Measurements from ENCODE around the gene GHR. TPM values are rescaled to one million over a fixed set of nuclear protein-coding genes. Genes with fewer than 3 reads are reported as not detected.

GHR gene
- total RNA-seq, 1 donor from 2014 or later: 10.4 TPM

GRCh38 chr5:42626462-42626861, 203.2 kb downstream of the GHR start:
- DNase-seq (ENCODE audit: low spot score): no peak
- intact Hi-C loops (cut with DNase I): no loop called here

GRCh38 chr5:42628821-42629220, 205.6 kb downstream of the GHR start:
- intact Hi-C loops (cut with DNase I): no loop called here

GRCh38 chr5:42629284-42629683, 206.0 kb downstream of the GHR start:
- DNase-seq (ENCODE audit: low spot score): no peak
- intact Hi-C loops (cut with DNase I): no loop called here

More at GRCh38 chr5:42628821-42629220, 205.6 kb downstream of the GHR start:
- no peak for DNase-seq (ENCODE audit: low spot score)

- no peak for DNase-seq (ENCODE audit: low spot score)
- intact Hi-C loops (cut with DNase I): no loop called here
Measured at GRCh38 chr5:42631241-42631640, 208.0 kb downstream of the GHR start.

- intact Hi-C loops (cut with DNase I): no loop called here
- no peak for DNase-seq (ENCODE audit: low spot score)
Measured at GRCh38 chr5:42632354-42632900, 209.2 kb downstream of the GHR start.

- no peak for DNase-seq (ENCODE audit: low spot score)
- intact Hi-C loops (cut with DNase I): no loop called here
Measured at GRCh38 chr5:42634575-42634974, 211.3 kb downstream of the GHR start.

- no peak for DNase-seq (ENCODE audit: low spot score)
- intact Hi-C loops (cut with DNase I): no loop called here
Measured at GRCh38 chr5:42636425-42636824, 213.2 kb downstream of the GHR start.

- intact Hi-C loops (cut with DNase I): no loop called here
- DNase-seq (ENCODE audit: low spot score): no peak
Measured at GRCh38 chr5:42636946-42637345, 213.7 kb downstream of the GHR start.

- DNase-seq (ENCODE audit: low spot score): no peak
- intact Hi-C loops (cut with DNase I): no loop called here
Measured at GRCh38 chr5:42638972-42639371, 215.7 kb downstream of the GHR start.

- intact Hi-C loops (cut with DNase I): no loop called here
- no peak for DNase-seq (ENCODE audit: low spot score)
Measured at GRCh38 chr5:42640835-42641234, 217.6 kb downstream of the GHR start.

- intact Hi-C loops (cut with DNase I): no loop called here
- no peak for DNase-seq (ENCODE audit: low spot score)
Measured at GRCh38 chr5:42641336-42642005, 218.2 kb downstream of the GHR start.

- DNase-seq (ENCODE audit: low spot score): no peak
- intact Hi-C loops (cut with DNase I): no loop called here
Measured at GRCh38 chr5:42642006-42642405, 218.8 kb downstream of the GHR start.

- DNase-seq (ENCODE audit: low spot score): no peak
Measured at GRCh38 chr5:42643360-42643759, 220.1 kb downstream of the GHR start.

GRCh38 chr5:42645138-42645537, 221.9 kb downstream of the GHR start:
- intact Hi-C loops (cut with DNase I): no loop called here

More at GRCh38 chr5:42643360-42643759, 220.1 kb downstream of the GHR start:
- intact Hi-C loops (cut with DNase I): no loop called here

GRCh38 chr5:42648036-42648435, 224.8 kb downstream of the GHR start:
- intact Hi-C loops (cut with DNase I): no loop called here

More at GRCh38 chr5:42645138-42645537, 221.9 kb downstream of the GHR start:
- no peak for DNase-seq (ENCODE audit: low spot score)

GRCh38 chr5:42648915-42649314, 225.7 kb downstream of the GHR start:
- no peak for DNase-seq (ENCODE audit: low spot score)
- intact Hi-C loops (cut with DNase I): no loop called here

More at GRCh38 chr5:42648036-42648435, 224.8 kb downstream of the GHR start:
- no peak for DNase-seq (ENCODE audit: low spot score)

- DNase-seq (ENCODE audit: low spot score): no peak
- intact Hi-C loops (cut with DNase I): loop anchor here (5.0 to 10.0 kb wide), 2 partner anchors 228 to 795 kb away; partner anchors contain the start of gene GHR
Measured at GRCh38 chr5:42650084-42650483, 226.8 kb downstream of the GHR start.

- intact Hi-C loops (cut with DNase I): loop anchor here (5.0 to 10.0 kb wide), 2 partner anchors 231 to 799 kb away; partner anchors contain the start of gene GHR
Measured at GRCh38 chr5:42653705-42654104, 230.5 kb downstream of the GHR start.

GRCh38 chr5:42654645-42655044, 231.4 kb downstream of the GHR start:
- no peak for DNase-seq (ENCODE audit: low spot score)
- intact Hi-C loops (cut with DNase I): loop anchor here (5.0 to 10.0 kb wide), 3 partner anchors 72 to 800 kb away; partner anchors contain the start of gene GHR

More at GRCh38 chr5:42653705-42654104, 230.5 kb downstream of the GHR start:
- DNase-seq (ENCODE audit: low spot score): no peak

- DNase-seq (ENCODE audit: low spot score): no peak
- intact Hi-C loops (cut with DNase I): loop anchor here (5.0 to 10.0 kb wide), 2 partner anchors 74 to 801 kb away; no protein-coding TSS in a partner anchor
Measured at GRCh38 chr5:42655982-42656650, 232.9 kb downstream of the GHR start.

Data from cardiac septum (tissue), 1 donor.